Astrocyte (in vitro differentiated cells and primary cell): Measurements from ENCODE around the gene CACNA2D4.

ENCODE experiments used
- CTCF ChIP-seq: IDR thresholded peaks from 2 replicates; pipeline ENCODE4 v1.5.1; 2011; ENCODE audit warnings: low read depth, mild to moderate bottlenecking, inconsistent platforms, low read length, moderate library complexity; ENCODE audit not compliant: insufficient read depth
- EZH2 ChIP-seq: IDR thresholded peaks from 2 replicates; pipeline ENCODE4 v1.6.1; 2012; ENCODE audit warnings: mild to moderate bottlenecking, low read length, inconsistent platforms; ENCODE audit not compliant: insufficient read depth

GRCh38 chr12:1935700-1936378, 17.4 kb upstream of the CACNA2D4 start:
- TF ChIP-seq CTCF (no peak), EZH2 (no peak)
